Urinary bladder (tissue), 4 donors: Measurements from ENCODE around the gene DNAJC6. TPM values are rescaled to one million over a fixed set of nuclear protein-coding genes. Genes with fewer than 3 reads are reported as not detected.

ENCODE experiments used
- DNase-seq: peaks from one replicate; pipeline ENCODE4 v3.0.0-alpha.2; 2015; ENCODE audit errors: extremely low spot score
- H3K27ac ChIP-seq: one replicate; pipeline ENCODE4 v1.5.1; 2013; ENCODE audit warnings: low read depth, mild to moderate bottlenecking, moderate library complexity
- H3K36me3 ChIP-seq: one replicate; pipeline ENCODE4 v1.6.1; 2013; ENCODE audit warnings: mild to moderate bottlenecking, moderate library complexity; ENCODE audit not compliant: insufficient read depth
- H3K4me1 ChIP-seq: one replicate; pipeline ENCODE4 v1.6.1; 2013; ENCODE audit warnings: mild to moderate bottlenecking, moderate library complexity; ENCODE audit not compliant: insufficient read depth
- H3K4me3 ChIP-seq: one replicate; pipeline ENCODE4 v1.5.1; 2013; ENCODE audit warnings: low read depth, low read length
- WGBS: extraction: QIAGEN DNeasy Blood & Tissue Kit; methylation state at CpG from one replicate; pipeline ENCODE4 v1.1.7; 2013; 5-methylcytosine and 5-hydroxymethylcytosine counted together
- polyA plus RNA-seq: library from polyadenylated mRNA; stranded (reverse); fragments of 200-250 nt; gene quantifications from one replicate; pipeline ENCODE4 v1.2.3, GENCODE V29; 2013
- total RNA-seq: library from RNA; depleted of rRNA; stranded (reverse); fragments of >200 nt; gene quantifications from one replicate; pipeline ENCODE4 v1.2.3, GENCODE V29; 2014
- donor health status: healthy with polysubstance abuse.
- donor health status: healthy.

Gene DNAJC6
- total and polyA plus RNA-seq, 2 donors: 2.9 to 5.6 TPM

GRCh38 chr1:65386439-65386838 lies 77.1 kb downstream of the DNAJC6 start:
- Histone ChIP-seq H3K36me3 (peaks cover 2% of the 10 kb centered on the region), H3K4me3 (no peak overlapping the region), H3K27ac (no peak overlapping the region), H3K4me1 (no peaks in the 10 kb centered on the region)
- WGBS: 89% methylated on average over 3 of the region's 3 CpGs
- DNase-seq: no peak

DNA sequence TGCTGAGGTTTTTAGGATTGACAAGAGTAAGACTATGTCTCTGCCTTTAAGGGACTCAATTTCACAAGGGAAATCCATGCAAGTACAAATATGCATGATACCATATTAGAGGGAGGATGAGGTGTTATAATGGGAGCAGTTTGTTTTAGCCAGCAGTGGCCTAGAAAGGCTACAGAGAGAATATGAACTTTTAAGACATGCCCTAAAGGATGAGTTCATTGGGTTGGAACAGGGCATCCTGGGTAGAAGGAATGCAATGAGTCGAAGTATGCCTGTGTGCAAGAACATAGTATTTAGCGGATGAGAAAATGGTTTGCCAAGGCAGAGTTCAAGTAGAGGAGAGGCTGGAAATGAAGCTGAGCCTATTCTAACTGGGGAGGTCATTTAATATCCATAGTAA lies 78.5 kb downstream of the DNAJC6 start:
- Histone ChIP-seq H3K4me3 (no peak overlapping the region), H3K4me1 (no peaks in the 10 kb centered on the region), H3K36me3 (peaks cover 2% of the 10 kb centered on the region), H3K27ac (no peak overlapping the region)
- DNase-seq: no peak
- WGBS: 89% methylated on average over 2 of the region's 2 CpGs

- no peaks in the 10 kb centered on the region for H3K4me1 ChIP-seq
- H3K4me3 ChIP-seq: no peak overlapping the region
- no peak for DNase-seq
- H3K36me3 ChIP-seq: peaks cover 2% of the 10 kb centered on the region
- H3K27ac ChIP-seq: no peak overlapping the region
- WGBS: 92% methylated on average over 3 of the region's 3 CpGs
Measured at GRCh38 chr1:65388908-65389695, 79.8 kb downstream of the DNAJC6 start.

GRCh38 chr1:65392497-65392896 lies 83.2 kb downstream of the DNAJC6 start:
- H3K27ac ChIP-seq: no peak overlapping the region
- no peak for DNase-seq
- no peaks in the 10 kb centered on the region for H3K4me1 ChIP-seq
- H3K4me3 ChIP-seq: no peak overlapping the region
- H3K36me3 ChIP-seq: peaks cover 2% of the 10 kb centered on the region
- WGBS: 97% methylated on average over 7 of the region's 7 CpGs

DNA sequence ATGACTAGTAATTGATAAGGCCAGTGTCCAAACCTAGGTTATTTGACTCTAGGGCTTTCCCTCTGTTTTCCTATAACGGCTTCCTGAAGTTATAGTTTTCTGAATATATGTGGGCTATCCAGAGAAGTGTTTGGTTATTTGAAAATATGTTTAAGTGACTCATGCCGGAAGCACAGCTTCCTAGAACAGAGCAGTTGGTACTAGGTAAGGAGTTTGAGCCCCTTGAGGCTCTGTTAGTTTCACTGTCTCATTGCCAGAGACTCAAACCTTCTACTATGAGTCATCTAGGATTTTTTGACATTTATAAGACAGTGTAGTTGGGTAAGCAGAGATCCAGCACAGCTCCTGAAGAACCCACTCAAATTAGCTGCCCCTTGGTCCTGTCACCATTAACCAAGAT lies 84.0 kb downstream of the DNAJC6 start:
- H3K27ac ChIP-seq: no peak overlapping the region
- peaks cover 2% of the 10 kb centered on the region for H3K36me3 ChIP-seq
- DNase-seq: no peak
- H3K4me1 ChIP-seq: no peaks in the 10 kb centered on the region
- no peak overlapping the region for H3K4me3 ChIP-seq
- 89% methylated on average over 2 of the region's 2 CpGs for WGBS

- Histone ChIP-seq H3K27ac (no peak overlapping the region), H3K4me1 (no peaks in the 10 kb centered on the region), H3K4me3 (no peak overlapping the region), H3K36me3 (no peaks in the 10 kb centered on the region)
- 78% methylated on average over 1 of the region's 1 CpG for WGBS
- no peak for DNase-seq
Measured at GRCh38 chr1:65393928-65394327, 84.6 kb downstream of the DNAJC6 start.

GRCh38 chr1:65395887-65396612 lies 86.7 kb downstream of the DNAJC6 start:
- 87% methylated on average over 3 of the region's 3 CpGs for WGBS
- H3K36me3 ChIP-seq: no peaks in the 10 kb centered on the region
- no peak for DNase-seq
- no peak overlapping the region for H3K4me3 ChIP-seq
- no peak overlapping the region for H3K27ac ChIP-seq
- no peaks in the 10 kb centered on the region for H3K4me1 ChIP-seq

DNA sequence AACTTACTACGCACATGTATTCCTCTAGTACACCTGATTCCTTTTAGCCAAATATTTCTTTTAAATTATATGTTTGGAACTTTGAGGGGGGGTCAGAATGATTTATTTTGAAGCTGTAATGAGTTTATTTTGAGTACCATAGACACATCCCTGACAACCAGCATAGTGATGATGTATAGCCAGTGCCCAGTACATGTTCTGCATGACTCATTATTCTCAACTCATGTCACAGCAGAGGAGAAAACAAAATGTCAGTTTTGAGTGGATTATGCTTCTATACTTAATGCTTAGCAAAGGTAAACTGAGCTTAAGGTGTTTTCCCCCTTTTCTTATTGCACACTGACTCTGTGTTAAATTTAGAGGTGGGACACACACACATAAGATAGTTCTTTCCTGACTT lies 88.7 kb downstream of the DNAJC6 start:
- WGBS: 97% methylated on average over 1 of the region's 1 CpG
- Histone ChIP-seq H3K4me3 (no peak overlapping the region), H3K36me3 (peaks cover 2% of the 10 kb centered on the region), H3K27ac (no peak overlapping the region), H3K4me1 (no peaks in the 10 kb centered on the region)
- DNase-seq: no peak

DNA sequence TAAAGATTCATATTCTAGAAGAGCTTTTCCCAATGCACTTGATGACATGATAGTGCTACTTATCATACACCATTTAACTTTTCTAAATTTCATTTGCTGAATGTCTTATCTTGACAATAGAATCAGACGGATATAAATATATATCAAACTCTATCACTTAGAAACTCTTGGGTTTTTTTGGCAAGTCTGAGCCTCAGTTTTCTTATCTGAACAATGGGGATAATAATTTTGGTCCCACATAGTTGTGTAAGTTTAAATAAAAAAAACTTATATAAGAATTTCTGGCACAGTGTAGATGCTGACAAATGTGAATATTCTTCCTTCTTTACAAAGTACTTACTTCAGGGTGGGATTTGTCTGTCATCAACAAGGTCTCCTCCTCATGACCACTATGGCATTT lies 89.7 kb downstream of the DNAJC6 start:
- H3K4me3 ChIP-seq: no peak overlapping the region
- H3K4me1 ChIP-seq: no peaks in the 10 kb centered on the region
- 85% methylated on average over 1 of the region's 1 CpG for WGBS
- no peak for DNase-seq
- H3K36me3 ChIP-seq: peaks cover 2% of the 10 kb centered on the region
- no peak overlapping the region for H3K27ac ChIP-seq

DNA sequence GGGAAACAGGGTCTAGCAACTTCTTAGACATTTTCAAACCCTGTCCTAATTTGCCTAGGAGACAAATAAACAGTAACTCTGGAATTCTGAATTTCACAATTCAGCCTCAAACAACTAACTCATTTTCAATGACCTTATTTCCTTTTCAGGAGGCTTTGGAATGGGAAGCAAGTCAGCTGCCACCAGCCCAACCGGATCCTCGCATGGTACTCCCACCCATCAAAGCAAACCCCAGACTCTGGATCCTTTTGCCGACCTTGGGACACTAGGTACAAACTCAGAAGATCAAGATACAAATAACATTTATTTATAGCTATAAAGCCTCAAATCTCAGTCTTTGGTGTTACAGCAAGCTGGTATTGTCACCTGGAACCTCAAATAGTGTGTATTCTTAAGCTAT lies 92.3 kb downstream of the DNAJC6 start:
- no peak for DNase-seq
- H3K36me3 ChIP-seq: peaks cover 2% of the 10 kb centered on the region
- no peak overlapping the region for H3K27ac ChIP-seq
- WGBS: 93% methylated on average over 3 of the region's 3 CpGs
- H3K4me3 ChIP-seq: no peak overlapping the region
- no peaks in the 10 kb centered on the region for H3K4me1 ChIP-seq

- H3K27ac ChIP-seq: no peak overlapping the region
- peaks cover 2% of the 10 kb centered on the region for H3K36me3 ChIP-seq
- H3K4me3 ChIP-seq: no peak overlapping the region
- H3K4me1 ChIP-seq: no peaks in the 10 kb centered on the region
- no peak for DNase-seq
Measured at GRCh38 chr1:65404941-65405340, 95.6 kb downstream of the DNAJC6 start.

DNA sequence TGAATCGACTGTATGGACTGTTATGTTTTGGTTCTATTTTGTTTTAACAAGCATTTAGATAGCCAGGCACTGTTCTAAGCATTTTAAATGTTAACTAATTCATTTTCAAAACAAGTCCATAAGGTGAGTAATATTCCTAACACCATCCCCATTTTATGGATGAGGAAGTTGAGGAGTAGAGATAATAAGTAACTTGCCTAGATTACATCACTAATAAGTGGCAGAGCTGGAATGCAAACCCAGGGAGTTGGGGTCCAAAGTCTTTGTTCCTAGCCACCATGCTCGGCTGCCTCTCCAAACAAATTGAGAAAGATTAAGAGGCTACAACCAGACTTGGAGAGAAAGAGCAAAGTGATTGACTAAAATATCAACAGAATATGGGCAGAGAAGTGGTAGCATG lies 98.5 kb downstream of the DNAJC6 start:
- H3K36me3 ChIP-seq: no peaks in the 10 kb centered on the region
- no peaks in the 10 kb centered on the region for H3K4me1 ChIP-seq
- 81% methylated on average over 2 of the region's 2 CpGs for WGBS
- H3K4me3 ChIP-seq: no peak overlapping the region
- H3K27ac ChIP-seq: no peak overlapping the region
- no peak for DNase-seq

GRCh38 chr1:65409314-65409713 lies 100.0 kb downstream of the DNAJC6 start:
- no peak overlapping the region for H3K27ac ChIP-seq
- H3K4me1 ChIP-seq: no peaks in the 10 kb centered on the region
- no peak for DNase-seq
- H3K4me3 ChIP-seq: no peak overlapping the region
- no peaks in the 10 kb centered on the region for H3K36me3 ChIP-seq
- WGBS: 68% methylated on average over 1 of the region's 1 CpG

DNA sequence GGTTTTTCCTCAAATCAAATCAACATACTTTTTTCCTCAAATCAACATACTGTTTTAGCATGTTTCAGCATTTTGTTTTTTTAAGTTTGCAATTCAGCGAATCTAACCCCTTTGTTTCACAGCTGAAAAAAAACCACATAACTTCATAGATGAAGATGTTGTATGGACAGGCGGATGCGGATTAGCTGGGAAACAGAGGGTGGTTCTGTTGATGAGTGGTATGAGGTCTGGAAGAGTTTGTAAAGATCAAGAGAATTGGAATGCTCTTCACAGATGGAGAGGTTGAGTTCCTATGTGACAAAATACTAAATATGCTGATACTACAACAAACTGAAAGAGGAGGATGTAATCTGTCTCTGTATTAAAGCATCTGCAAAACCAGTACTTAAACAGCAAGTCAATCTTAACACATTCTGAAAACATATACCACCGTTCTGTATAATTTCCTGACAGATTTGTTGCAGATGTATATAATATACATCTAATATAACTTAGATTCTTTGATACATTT lies 100.5 kb downstream of the DNAJC6 start:
- DNase-seq: no peak
- Histone ChIP-seq H3K4me3 (no peak overlapping the region), H3K4me1 (no peaks in the 10 kb centered on the region), H3K27ac (no peak overlapping the region), H3K36me3 (no peaks in the 10 kb centered on the region)
- 93% methylated on average over 4 of the region's 4 CpGs for WGBS
